ENCODE results near the gene HM13. TPM values are rescaled to one million over a fixed set of nuclear protein-coding genes. Genes with fewer than 3 reads are reported as not detected.

The HM13 gene
- total and polyA plus RNA-seq, 8 donors: 10.7 to 181 (median 91.8) TPM

DNA sequence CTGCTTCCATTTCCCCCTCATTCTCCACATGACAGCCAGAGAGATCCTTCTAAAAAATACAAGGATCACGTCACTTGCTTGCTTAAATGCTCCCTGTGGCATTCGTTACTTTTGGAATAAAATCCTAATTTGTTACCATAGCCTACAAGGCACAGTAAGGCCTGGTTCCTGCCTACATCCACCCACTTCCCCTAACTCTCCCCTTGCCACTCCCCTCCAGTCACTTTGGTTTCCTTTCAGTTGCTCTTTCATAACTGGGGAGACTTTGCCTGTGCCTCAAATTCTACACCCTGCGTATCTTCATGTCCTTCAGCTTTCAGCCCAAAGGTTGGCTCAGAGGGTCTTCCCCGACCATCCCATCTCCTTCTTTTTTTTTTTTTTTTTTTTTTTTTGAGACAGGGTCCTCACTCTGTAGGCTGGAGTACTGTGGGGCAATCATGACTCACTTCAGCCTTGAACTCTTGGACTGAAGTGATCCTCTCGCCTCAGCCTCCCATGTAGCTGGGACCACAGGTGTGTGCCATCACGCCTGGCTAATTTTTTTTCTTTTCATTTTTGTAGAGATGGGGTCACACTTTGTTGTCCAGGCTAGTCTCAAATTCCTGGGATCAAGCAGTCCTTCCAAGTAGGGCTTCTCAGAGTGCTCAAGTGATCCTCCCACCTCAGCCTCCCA, 103.3 kb downstream of the HM13 start:
- peaks cover 2 to 17% (median 9%) of the 10 kb centered on the region in 4 donors for H3K4me1 ChIP-seq
- intact Hi-C loops (cut with DNase I; ENCODE audit: low total_unique reads): no loop called here
- H3K27ac ChIP-seq: no peak overlapping the region
- no peak overlapping the region for H3K4me3 ChIP-seq
- H3K9me3 ChIP-seq: no peaks in the 10 kb centered on the region
- H3K27me3 ChIP-seq: no peaks in the 10 kb centered on the region
- DNase-seq: no peak
- WGBS, 5 donors: 76 to 88% (median 85%) methylated on average over 6 of the region's 6 CpGs
- H3K36me3 ChIP-seq: no peaks in the 10 kb centered on the region
- no peak for TF ChIP-seq CTCF (IDR thresholded peaks at IDR 0.05)
- no peak for TF ChIP-seq POLR2AphosphoS5 (IDR thresholded peaks at IDR 0.05)
- no peak for TF ChIP-seq POLR2A (IDR thresholded peaks at IDR 0.05)
- TF ChIP-seq EP300 (IDR thresholded peaks at IDR 0.05): no peak

Small RNAs within 50 kb of the gene (small RNA-seq; reads per million reads assigned to genes)
- 0 to 0.15 (median 0.12) reads per million in 4 donors for gene MIR3193

Other genes starting within 250 kb of the HM13 start
- not detected for gene DEFB116, start 205.9 kb upstream of the HM13 start, total RNA-seq
- gene DEFB116, start 205.9 kb upstream of the HM13 start, polyA plus RNA-seq: not detected
- gene DEFB118, start 145.8 kb upstream of the HM13 start, total RNA-seq: not detected
- not detected for gene DEFB118, start 145.8 kb upstream of the HM13 start, polyA plus RNA-seq
- not detected for gene DEFB119, start 123.9 kb upstream of the HM13 start, total RNA-seq
- not detected for gene DEFB119, start 123.9 kb upstream of the HM13 start, polyA plus RNA-seq
- not detected for gene DEFB121, start 108.2 kb upstream of the HM13 start, total RNA-seq
- not detected for gene DEFB121, start 108.2 kb upstream of the HM13 start, polyA plus RNA-seq
- not detected for gene DEFB123, start 73.8 kb upstream of the HM13 start, total RNA-seq
- not detected for gene DEFB123, start 73.8 kb upstream of the HM13 start, polyA plus RNA-seq
- 1 to 10 TPM in 1 of 5 donors, not detected in 4; 1.1 TPM for gene DEFB124, start 39.3 kb upstream of the HM13 start, total RNA-seq
- gene DEFB124, start 39.3 kb upstream of the HM13 start, polyA plus RNA-seq: under 1 TPM in 1 of 3 donors, not detected in 2; 0.28 TPM
- gene REM1, start 39.2 kb upstream of the HM13 start, total RNA-seq: 1 to 10 TPM in 2 of 5 donors, not detected in 3; 1.3 to 1.6 TPM
- 1 to 10 TPM; 1.1 to 2.1 (median 1.1) TPM for gene REM1, start 39.2 kb upstream of the HM13 start, polyA plus RNA-seq
- 100 to 1,000 TPM; 315 to 475 (median 378) TPM for gene ID1, start 90.8 kb downstream of the HM13 start, total RNA-seq
- 100 to 1,000 TPM; 168 to 585 (median 350) TPM for gene ID1, start 90.8 kb downstream of the HM13 start, polyA plus RNA-seq
- gene COX4I2, start 123.5 kb downstream of the HM13 start, total RNA-seq: 1 to 10 TPM in 2 of 5 donors, not detected in 3; 1.8 to 4.2 TPM
- gene COX4I2, start 123.5 kb downstream of the HM13 start, polyA plus RNA-seq: 1 to 10 TPM; 1.8 to 6.7 (median 4.8) TPM
- gene BCL2L1, start 208.4 kb downstream of the HM13 start, total RNA-seq: 100 to 1,000 TPM in 2 of 5 donors, 10 to 100 TPM in 3; 61.7 to 210 (median 68.7) TPM
- 10 to 100 TPM; 47.1 to 88.2 (median 73.0) TPM for gene BCL2L1, start 208.4 kb downstream of the HM13 start, polyA plus RNA-seq
- gene TPX2, start 224.8 kb downstream of the HM13 start, total RNA-seq: 10 to 100 TPM in 1 of 5 donors, 1 to 10 TPM in 4; 5.3 to 11.4 (median 7.6) TPM
- 1 to 10 TPM; 1.7 to 7.1 (median 3.3) TPM for gene TPX2, start 224.8 kb downstream of the HM13 start, polyA plus RNA-seq

Data from stomach (tissue), 9 donors.